Erythroblast (primary cell): ENCODE measurements around the gene ZNF195.

Source experiments
- DNase-seq, 2 experiments: peaks; one replicate each; lab custom pipeline; 2025; lab: John Stamatoyannopoulos, UW
- GATA1 ChIP-seq: IDR thresholded peaks from 2 replicates; pipeline ENCODE4 v1.6.1; 2011; ENCODE audit warnings: low read depth, mild to moderate bottlenecking, control low read depth, low read length, moderate library complexity
- POLR2A ChIP-seq: IDR thresholded peaks from 2 replicates; pipeline ENCODE4 v1.6.1; 2011; ENCODE audit warnings: mild to moderate bottlenecking, low read length

The ZNF195 gene

DNA sequence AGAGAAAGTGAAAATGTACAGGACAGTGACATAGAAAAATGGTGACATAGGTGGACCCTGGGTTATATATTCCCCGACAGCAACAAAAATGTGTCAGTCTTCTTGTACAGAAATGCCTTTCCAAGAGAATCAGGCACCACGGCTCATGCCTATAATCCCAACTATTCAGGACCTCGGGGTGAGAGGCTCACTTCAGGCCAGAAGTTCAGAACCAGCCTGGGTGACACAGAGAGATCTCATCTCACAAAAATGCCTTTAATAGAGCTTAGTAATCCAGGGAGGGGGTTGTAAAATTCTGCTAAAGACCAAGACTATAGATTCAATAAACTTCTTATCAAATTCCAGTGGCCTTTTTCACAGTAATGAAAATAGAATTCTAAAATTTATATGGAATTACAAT, 10.7 kb downstream of the ZNF195 start:
- no peak for TF ChIP-seq GATA1
- TF ChIP-seq POLR2A: no peak
- DNase-seq: no peak

DNA sequence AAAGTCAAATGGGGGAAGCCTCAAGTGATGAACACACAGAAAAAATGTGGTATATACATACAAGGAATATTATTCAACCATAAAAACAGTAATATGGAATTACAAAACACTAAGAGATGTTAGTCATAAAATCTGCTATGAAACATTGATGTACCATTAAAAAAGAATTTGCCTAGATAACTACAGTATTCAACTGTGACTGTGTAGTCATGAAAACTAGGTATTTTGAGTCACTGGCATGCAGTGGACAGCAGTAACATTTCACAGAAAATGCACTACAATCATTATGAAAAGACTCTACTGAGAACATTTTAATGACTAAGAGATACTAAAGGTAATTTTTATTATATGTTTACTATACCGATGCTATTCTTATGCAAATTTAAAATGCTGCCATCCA, 11.7 kb downstream of the ZNF195 start:
- no peak for DNase-seq
- no peak for TF ChIP-seq POLR2A
- TF ChIP-seq GATA1: no peak

DNA sequence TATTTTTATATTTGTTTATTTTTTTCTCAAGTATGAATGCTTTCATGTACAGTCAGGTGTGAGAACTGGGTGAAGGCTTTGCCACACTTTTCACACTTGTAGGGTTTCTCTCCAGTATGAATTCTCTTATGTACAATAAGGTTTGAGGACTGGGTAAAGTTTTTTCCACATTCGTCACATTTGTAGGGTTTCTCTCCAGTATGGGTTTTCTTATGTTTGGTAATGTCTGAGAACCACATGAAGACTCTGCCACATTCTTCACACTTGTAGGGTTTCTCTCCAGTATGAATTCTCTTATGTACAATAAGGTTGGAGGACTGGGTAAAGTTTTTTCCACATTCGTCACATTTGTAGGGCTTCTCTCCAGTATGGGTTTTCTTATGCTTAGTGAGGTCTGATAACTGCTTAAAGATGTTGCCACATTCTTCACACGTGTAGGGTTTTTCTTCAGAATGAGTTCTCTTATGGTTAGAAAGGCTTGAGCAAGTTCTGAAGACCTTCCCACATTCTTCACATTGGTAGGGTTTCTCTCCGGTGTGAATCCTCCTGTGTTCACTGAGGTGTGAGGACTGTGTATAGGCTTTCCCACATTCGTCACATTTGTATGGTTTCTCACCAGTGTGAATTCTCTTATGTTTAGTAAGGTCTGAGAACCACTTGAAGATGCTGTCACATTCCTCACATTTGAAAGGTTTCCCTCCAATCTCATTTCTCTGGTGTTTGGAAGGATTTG, 19.7 kb downstream of the ZNF195 start:
- DNase-seq: peak; percentile 16 to 22
- TF ChIP-seq GATA1 (no peak), POLR2A (no peak)

DNA sequence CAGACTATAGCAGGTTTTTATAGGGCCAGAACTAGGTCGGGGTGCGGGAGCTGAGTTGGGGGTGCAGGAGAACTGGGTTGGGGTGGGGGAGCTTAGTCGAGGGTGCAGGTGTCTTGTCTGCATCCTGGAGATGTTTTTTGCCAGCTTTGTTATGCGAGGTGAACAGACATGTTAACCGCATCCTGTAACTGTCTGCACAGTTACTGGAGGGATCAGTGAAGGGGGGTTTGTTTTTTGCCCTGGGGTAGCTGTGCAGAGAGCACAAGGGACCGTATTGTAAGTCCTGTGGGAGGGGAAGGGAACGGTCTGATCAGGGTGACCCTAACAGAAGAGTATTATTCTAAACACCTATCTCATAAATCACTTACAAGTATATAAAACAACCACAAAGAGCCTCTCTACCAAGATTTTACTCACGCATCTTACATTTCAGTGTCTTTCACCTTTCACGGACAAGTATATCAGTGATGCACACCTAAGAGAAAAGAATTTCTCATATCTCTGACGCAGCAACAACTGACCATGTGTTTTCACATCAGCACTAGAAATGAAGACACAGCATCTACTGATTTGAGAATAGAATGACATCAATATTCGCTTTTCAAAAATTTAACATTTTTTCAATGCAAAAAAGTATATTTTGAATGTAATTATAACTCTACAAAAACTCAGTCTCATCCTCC, 20.8 kb downstream of the ZNF195 start:
- TF ChIP-seq POLR2A (no peak), GATA1 (no peak)
- no peak for DNase-seq

DNA sequence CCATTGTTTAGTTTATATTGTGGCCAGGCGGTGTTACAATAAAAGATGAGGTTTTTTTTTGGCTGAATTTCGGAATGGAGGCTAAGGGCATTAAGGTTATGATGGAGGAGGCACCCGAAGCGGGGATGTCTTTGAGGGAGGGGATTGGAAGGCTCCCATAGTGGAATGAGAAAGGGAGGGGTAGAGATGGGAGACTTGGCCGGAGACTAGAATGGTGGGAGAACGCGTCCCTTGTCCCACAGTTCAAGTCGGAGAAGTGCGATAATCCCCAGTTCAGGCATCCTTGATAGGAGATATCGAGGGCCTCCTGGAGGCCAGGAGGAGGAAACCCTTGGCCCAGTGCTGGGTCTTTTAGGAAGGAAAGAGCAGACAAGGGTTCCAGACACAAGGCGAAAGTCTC, 21.6 kb downstream of the ZNF195 start:
- TF ChIP-seq POLR2A: no peak
- TF ChIP-seq GATA1: no peak
- DNase-seq: no peak

DNA sequence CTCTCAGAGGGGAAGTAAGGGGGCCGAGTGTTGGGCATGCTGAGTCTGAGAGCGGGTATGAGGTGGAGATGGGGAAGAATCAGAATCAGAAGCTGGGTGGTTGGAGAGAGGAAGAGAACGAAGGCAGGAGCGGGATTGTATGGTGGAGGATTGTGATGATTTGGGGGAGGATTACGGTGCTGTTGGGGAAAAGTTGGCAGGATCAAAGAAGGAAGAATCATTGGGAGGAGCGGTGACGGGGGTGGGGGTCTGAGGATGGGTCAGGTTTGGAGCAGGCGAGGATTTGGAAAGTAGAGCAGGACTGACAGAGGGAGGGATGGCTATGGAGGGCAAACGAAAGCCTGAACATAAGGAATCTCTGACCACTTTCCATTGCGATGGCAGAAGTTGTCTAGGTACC, 22.1 kb downstream of the ZNF195 start:
- TF ChIP-seq GATA1 (no peak), POLR2A (no peak)
- no peak for DNase-seq

DNA sequence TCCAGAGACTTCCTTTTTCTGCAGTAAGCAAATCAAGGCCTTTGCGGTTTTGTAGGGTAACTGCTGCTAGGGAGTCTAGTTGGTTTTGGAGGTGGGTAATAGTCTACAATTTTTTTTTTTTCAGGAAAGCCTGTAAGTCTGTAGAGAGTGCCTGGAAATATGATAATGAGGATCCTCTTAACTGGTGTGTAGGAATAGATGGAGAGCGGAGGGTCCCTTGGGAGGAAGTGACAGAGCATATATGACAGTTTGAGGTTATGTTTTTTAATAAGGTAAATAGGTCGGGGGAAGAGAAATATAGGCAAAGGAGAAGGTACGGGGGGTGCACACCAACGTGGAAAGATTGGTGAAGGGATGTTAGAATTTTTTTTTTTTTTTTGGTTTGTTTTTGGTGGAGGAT, 25.9 kb downstream of the ZNF195 start:
- TF ChIP-seq GATA1: no peak
- no peak for TF ChIP-seq POLR2A
- no peak for DNase-seq

DNA sequence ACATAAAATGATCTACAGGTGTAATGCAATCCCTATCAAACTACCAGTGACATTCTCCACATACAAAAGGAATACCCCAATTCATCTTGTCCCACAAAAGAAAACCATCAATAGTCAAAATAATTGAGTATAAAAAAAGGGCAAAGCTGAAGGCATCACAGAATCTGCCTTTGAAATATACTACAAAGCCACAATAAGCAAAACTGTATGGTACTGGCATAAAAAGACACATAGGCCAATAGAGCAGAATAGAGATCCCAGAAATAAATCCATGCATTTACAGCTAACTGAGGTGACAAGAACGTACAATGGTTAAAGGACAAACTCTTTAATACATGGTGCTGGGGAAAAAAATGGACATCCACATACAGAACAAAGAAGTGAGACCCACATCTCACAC, 31.8 kb downstream of the ZNF195 start:
- no peak for DNase-seq
- TF ChIP-seq GATA1: no peak
- TF ChIP-seq POLR2A: no peak

DNA sequence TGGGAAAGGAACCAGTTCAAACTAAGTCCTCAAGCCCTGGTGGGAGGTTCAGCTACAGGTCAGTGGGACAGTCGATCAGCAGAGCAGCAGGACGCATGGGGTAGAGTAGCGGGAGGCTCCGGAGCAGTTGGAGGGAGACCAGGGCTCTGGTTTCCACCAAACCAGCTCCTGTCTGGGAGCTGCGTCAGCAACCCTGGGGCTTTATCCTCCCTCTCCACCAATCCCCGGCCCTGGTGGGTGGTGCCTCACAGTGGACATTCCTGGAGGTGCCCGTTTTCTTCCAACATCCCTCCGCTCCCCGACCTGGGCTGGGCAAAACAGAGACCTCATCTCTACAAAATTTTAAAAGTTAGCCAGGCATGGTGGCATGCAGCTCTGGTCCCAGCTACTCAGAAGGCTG, 32.4 kb downstream of the ZNF195 start:
- TF ChIP-seq POLR2A (no peak), GATA1 (no peak)
- no peak for DNase-seq

DNA sequence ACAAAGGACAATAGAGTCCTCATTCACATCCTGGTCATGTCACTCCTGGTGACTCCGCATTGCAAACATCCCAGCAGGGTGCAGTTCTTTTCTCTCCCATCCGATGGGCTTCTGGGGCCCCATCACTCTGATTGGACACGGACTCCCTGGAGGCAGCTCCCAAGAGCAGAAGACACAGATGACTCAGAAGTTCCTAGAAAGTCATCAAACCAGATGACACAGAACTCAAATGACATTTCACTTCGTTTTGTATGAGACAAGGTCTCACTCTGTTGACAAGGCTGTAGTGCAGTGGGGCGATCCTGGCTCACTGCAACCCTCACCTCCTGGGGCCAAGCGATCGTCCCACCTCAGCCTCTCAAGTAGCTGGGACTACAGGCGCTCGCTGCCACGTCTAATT, 33.2 kb downstream of the ZNF195 start:
- no peak for DNase-seq
- TF ChIP-seq GATA1 (no peak), POLR2A (no peak)

DNA sequence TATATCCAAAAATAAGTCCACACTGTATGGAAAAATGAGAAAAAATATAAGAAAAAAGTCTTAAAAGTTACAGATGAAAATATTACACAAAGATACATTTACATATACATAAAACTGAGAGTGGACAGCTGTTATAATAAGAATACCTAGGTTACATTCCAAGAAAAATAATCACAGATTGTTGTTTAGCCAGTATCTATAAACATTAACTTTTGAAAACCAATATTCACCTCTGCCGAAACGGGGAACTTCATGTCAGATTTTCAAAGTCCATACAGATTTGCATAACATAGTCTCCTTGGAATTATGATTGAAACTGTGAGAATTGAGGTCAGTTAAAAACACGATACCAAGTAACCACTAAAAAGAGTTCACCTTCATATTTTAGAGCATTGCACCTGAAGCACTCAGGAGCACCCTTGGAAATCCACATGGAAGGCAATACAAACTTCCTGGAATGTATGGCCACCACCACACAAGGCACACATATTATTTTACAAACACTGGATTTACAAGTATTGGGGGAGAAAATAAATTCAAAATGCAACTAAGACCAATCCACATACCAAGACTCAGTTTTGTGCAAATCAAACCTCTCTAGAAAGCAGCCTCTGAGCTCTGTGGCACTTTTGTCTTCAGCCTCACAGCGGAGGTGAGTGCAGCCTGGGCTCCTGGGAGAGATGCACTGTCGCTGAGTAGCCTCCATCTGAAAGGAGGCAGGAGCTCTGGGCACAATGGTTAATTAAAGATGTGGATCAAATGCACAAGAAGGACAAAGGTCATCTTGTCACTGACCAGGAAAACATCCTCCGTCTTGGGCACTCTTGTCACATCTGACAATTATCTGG, 34.4 kb downstream of the ZNF195 start:
- TF ChIP-seq POLR2A: no peak
- no peak for DNase-seq

DNA sequence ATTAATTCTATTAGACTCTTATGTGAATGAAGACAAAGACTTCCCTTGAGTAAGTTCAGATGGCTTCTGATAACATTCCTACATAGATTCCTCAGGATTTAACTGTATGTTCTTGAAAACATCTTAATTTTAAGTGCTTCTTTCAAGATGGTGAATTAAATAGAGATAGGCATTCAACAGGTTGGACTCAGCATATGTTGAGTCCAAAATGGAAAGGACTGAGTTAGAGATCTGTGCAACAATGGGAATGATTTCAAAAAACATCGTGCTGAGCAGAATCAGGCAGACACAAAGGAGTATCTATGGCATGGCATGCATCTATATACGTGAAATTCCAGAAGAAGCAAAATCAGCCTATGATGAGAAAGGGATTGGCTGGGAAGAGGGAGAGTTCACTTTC, 36.2 kb downstream of the ZNF195 start:
- no peak for DNase-seq
- TF ChIP-seq POLR2A (no peak), GATA1 (no peak)

DNA sequence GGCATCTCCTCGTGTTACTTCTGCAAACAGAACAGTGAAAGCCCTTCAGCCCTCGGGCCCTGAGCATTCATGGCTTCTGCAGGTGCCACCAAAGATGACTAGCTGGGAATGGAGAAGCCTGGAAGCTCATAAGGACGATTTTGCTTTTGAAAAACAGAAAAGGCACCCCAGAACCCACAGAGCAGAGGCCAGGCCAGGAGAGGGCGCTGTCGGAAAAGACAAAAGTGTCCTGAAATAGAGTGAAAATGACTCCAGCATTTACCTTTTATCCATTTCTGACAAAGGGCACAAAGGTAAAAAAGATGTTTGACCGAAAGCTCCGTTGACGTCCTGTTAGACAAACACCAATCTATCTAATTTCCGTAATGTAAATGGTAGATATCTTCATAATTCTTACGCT, 37.6 kb downstream of the ZNF195 start:
- DNase-seq: peak; percentile 61 to 79
- TF ChIP-seq GATA1: no peak

DNA sequence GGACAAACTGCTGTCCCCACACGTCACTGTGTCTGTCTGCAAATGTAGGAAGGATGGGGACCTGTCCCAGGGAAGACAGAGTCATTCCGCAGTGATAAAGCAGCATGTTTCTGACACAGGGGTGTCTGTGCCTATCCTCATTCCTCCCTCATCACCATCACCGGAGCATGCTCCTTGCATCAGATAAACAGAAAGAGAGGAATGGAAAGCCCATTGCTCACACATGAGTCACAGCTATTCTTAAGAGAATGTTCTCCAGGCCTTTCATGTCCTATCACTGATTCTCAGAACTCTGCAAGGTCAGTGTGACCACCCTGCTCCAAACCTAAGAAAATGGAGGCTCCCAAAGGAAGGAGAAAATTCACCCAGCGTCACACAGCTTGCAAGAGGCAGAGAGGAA, 38.9 kb downstream of the ZNF195 start:
- TF ChIP-seq GATA1 (no peak), POLR2A (no peak)
- peak in 1 of 2 experiments; percentile 18 for DNase-seq
